ENCODE measurements around the gene C1QTNF5.

GRCh38 chr11:119371067-119371601, 30.5 kb upstream of the C1QTNF5 start:
- no peak for TF ChIP-seq CTCF (IDR thresholded peaks at IDR 0.05)
- TF ChIP-seq ZFX (IDR thresholded peaks at IDR 0.05; ENCODE audit: borderline replicate concordance): no peak
